K562 (cell line): ENCODE results near the gene PNISR. TPM values are rescaled to one million over a fixed set of nuclear protein-coding genes. Genes with fewer than 3 reads are reported as not detected.

Experiments used
- BCL6 ChIP-seq: fragments of 250-450 bp; sonication (Bioruptor Pico); IDR thresholded peaks from 2 replicates; pipeline ENCODE4 v1.4.0; 2020
- FOS ChIP-seq: IDR thresholded peaks from 3 replicates; pipeline ENCODE4 v1.6.1; 2011; ENCODE audit not compliant: insufficient read length; ENCODE audit errors: extremely low read depth
- MTF1 ChIP-seq: fragments of 250-450 bp; sonication (Bioruptor Pico); IDR thresholded peaks from 2 replicates; pipeline ENCODE4 v1.9.0; 2021; ENCODE audit warnings: moderate library complexity, mild to moderate bottlenecking, inconsistent platforms, borderline replicate concordance
- ZBTB34 ChIP-seq: fragments of 250-450 bp; sonication (Bioruptor Pico); IDR thresholded peaks from 2 replicates; pipeline ENCODE4 v1.8.0; 2021; ENCODE audit warnings: mild to moderate bottlenecking, moderate library complexity
- ZBTB8A ChIP-seq: fragments of 450-650 bp; IDR thresholded peaks from 2 replicates; pipeline ENCODE4 v1.6.1; 2018; ENCODE audit warnings: mild to moderate bottlenecking, moderate library complexity; ENCODE audit not compliant: partially characterized antibody
- polyA plus RNA-seq, 8 experiments: library from polyadenylated mRNA; depleted of rRNA in 4 of 8; stranded (reverse) in 5 of 8; unstranded in 3 of 8; fragments of >200 nt; fragmentation: Nextera tagmentation in 2 of 8; fragmentation: Illumina TruSeq in 1 of 8; extraction: Ambion mirVana in 2 of 8; extraction: Trizol in 1 of 8; gene quantifications; 2 replicates each; pipeline versions ENCODE4 v1.2.1 to v1.2.3, GENCODE V29; 2011 to 2014; ENCODE audit warnings: inconsistent platforms in 1 of 8, missing spikeins in 1 of 8
- total RNA-seq, 7 experiments: library from RNA; depleted of rRNA in 6 of 7; stranded (reverse); fragments of >200 nt in 6 of 7; fragmentation: Illumina TruSeq in 2 of 7; extraction: Trizol in 2 of 7; gene quantifications; 2 replicates each; pipeline versions ENCODE4 v1.2.1 to v1.2.3, GENCODE V29; 2011 to 2021; ENCODE audit warnings: low replicate concordance in 1 of 7
- TF ChIP-seq, protein P1 (sequence below): fragments of 250-450 bp; sonication (Bioruptor Pico); IDR thresholded peaks from 2 replicates; pipeline ENCODE4 v1.5.0; 2021; ENCODE audit warnings: mild to moderate bottlenecking, borderline replicate concordance
- TF ChIP-seq, protein P2 (sequence below): fragments of 250-450 bp; sonication (Bioruptor Pico); IDR thresholded peaks from 2 replicates; pipeline ENCODE4 v1.8.0; 2022; ENCODE audit warnings: moderate library complexity, mild to moderate bottlenecking, inconsistent platforms

Gene PNISR
- total and polyA plus RNA-seq, 9 of the 15 experiments (the other 6 are each of a cell fraction or from before 2014, with no cell fraction given) = 97.4 to 206 (median 131) TPM

DNA sequence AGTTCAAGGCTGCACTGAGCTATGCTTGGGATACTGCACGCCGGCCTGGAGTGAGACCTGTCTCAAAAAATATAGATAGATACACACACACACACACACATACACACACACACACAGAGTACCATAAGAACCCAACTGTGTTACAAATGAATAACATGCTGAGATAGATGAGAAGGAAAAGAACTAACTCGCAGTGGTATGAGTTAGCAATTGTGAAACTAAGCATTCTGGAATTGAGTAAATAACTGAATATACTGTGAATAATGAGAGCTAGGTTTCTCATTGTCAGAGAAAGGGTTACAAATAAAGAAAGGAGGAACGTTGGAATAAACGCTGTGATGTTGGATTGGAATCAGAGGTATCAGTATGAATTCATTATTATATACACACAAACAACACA, 61.1 kb downstream of the PNISR start (continued):
- TF ChIP-seq, protein P1, sequence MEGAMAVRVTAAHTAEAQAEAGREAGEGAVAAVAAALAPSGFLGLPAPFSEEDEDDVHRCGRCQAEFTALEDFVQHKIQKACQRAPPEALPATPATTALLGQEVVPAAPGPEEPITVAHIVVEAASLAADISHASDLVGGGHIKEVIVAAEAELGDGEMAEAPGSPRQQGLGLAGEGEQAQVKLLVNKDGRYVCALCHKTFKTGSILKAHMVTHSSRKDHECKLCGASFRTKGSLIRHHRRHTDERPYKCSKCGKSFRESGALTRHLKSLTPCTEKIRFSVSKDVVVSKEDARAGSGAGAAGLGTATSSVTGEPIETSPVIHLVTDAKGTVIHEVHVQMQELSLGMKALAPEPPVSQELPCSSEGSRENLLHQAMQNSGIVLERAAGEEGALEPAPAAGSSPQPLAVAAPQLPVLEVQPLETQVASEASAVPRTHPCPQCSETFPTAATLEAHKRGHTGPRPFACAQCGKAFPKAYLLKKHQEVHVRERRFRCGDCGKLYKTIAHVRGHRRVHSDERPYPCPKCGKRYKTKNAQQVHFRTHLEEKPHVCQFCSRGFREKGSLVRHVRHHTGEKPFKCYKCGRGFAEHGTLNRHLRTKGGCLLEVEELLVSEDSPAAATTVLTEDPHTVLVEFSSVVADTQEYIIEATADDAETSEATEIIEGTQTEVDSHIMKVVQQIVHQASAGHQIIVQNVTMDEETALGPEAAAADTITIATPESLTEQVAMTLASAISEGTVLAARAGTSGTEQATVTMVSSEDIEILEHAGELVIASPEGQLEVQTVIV (CRISPR knock-in tag) = no peak
- no peak for TF ChIP-seq FOS
- TF ChIP-seq ZBTB8A = no peak
- TF ChIP-seq, protein P2, sequence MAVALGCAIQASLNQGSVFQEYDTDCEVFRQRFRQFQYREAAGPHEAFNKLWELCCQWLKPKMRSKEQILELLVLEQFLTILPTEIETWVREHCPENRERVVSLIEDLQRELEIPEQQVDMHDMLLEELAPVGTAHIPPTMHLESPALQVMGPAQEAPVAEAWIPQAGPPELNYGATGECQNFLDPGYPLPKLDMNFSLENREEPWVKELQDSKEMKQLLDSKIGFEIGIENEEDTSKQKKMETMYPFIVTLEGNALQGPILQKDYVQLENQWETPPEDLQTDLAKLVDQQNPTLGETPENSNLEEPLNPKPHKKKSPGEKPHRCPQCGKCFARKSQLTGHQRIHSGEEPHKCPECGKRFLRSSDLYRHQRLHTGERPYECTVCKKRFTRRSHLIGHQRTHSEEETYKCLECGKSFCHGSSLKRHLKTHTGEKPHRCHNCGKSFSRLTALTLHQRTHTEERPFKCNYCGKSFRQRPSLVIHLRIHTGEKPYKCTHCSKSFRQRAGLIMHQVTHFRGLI (CRISPR knock-in tag) = no peak
- no peak for TF ChIP-seq MTF1 (CRISPR knock-in tag)
- no peak for TF ChIP-seq ZBTB34 (CRISPR knock-in tag)
- TF ChIP-seq BCL6 = no peak
- TF ChIP-seq, all 486 proteins: peak for 0
